Esophagus (tissue), 2 donors: ENCODE measurements around the gene TXNL1. TPM values are rescaled to one million over a fixed set of nuclear protein-coding genes. Genes with fewer than 3 reads are reported as not detected.

Experiments used
- H3K27ac ChIP-seq, 2 donors: one replicate each; pipeline ENCODE4 v1.5.1; 2013; ENCODE audit warnings: low read depth in 2 of 2, mild to moderate bottlenecking in 2 of 2, inconsistent platforms in 1 of 2, low read length in 1 of 2, moderate library complexity in 1 of 2
- H3K27me3 ChIP-seq, 2 donors: one replicate each; pipeline ENCODE4 v1.6.1; 2013; ENCODE audit warnings: low read length in 2 of 2, control low read depth in 1 of 2, mild to moderate bottlenecking in 1 of 2; ENCODE audit not compliant: insufficient read depth in 2 of 2, control insufficient read depth in 1 of 2
- H3K36me3 ChIP-seq, 2 donors: one replicate each; pipeline ENCODE4 v1.6.1; 2013; ENCODE audit warnings: low read length in 1 of 2; ENCODE audit not compliant: control insufficient read depth in 2 of 2, insufficient read depth in 2 of 2
- H3K4me1 ChIP-seq, 2 donors: one replicate each; pipeline ENCODE4 v1.6.1; 2013; ENCODE audit warnings: low read length in 1 of 2; ENCODE audit not compliant: control insufficient read depth in 2 of 2, insufficient read depth in 2 of 2
- H3K4me3 ChIP-seq, 2 donors: one replicate each; pipeline ENCODE4 v1.5.1; 2013; ENCODE audit warnings: low read length in 2 of 2, mild to moderate bottlenecking in 2 of 2, low read depth in 1 of 2, moderate library complexity in 1 of 2
- H3K9me3 ChIP-seq, 2 donors: one replicate each; pipeline ENCODE4 v1.6.1; 2013; ENCODE audit warnings: mild to moderate bottlenecking in 2 of 2, low read depth in 1 of 2, low read length in 1 of 2, moderate library complexity in 1 of 2; ENCODE audit not compliant: control insufficient read depth in 2 of 2, insufficient read depth in 1 of 2
- WGBS, 2 donors: extraction: QIAGEN DNeasy Blood & Tissue Kit; methylation state at CpG; one replicate each; pipeline ENCODE4 v1.1.7; 2013; 5-methylcytosine and 5-hydroxymethylcytosine counted together
- polyA plus RNA-seq, 2 donors: library from polyadenylated mRNA; stranded (reverse); fragments of 200-250 nt; gene quantifications; one replicate each; pipeline ENCODE4 v1.2.3, GENCODE V29; 2013
- donor health status: healthy with polysubstance abuse.
- donor health status: Bipolar disorder and iron deficiency.

TXNL1 gene
- polyA plus RNA-seq, 2 donors = 57.2 to 59.5 TPM

DNA sequence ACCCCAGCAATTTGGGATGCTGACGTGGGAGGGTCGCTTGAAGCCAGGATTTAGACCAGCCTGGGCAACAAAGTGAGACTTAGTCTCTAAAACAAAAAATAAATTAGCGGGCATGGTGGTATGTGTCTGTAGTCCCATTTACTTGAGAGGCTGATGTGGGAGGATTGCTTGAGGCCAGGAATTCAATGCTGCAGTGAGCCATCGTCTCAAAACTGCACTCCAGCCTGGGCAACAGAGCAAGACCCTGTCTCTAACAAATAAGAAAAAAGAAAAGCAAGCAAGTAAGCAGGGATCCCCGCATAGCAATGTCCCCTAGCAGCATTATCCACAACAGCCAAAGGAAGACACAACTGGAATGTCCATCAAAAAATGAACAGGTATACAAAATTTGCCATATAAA, 3.4 kb downstream of the TXNL1 start:
- H3K4me3 ChIP-seq = no peak overlapping the region
- 89 to 93% methylated on average over 5 of the region's 5 CpGs for WGBS, 2 donors
- H3K36me3 ChIP-seq = no peaks in the 10 kb centered on the region
- H3K27me3 ChIP-seq = no peaks in the 10 kb centered on the region
- H3K9me3 ChIP-seq = no peaks in the 10 kb centered on the region
- H3K4me1 ChIP-seq = no peaks in the 10 kb centered on the region
- H3K27ac ChIP-seq = no peak overlapping the region

DNA sequence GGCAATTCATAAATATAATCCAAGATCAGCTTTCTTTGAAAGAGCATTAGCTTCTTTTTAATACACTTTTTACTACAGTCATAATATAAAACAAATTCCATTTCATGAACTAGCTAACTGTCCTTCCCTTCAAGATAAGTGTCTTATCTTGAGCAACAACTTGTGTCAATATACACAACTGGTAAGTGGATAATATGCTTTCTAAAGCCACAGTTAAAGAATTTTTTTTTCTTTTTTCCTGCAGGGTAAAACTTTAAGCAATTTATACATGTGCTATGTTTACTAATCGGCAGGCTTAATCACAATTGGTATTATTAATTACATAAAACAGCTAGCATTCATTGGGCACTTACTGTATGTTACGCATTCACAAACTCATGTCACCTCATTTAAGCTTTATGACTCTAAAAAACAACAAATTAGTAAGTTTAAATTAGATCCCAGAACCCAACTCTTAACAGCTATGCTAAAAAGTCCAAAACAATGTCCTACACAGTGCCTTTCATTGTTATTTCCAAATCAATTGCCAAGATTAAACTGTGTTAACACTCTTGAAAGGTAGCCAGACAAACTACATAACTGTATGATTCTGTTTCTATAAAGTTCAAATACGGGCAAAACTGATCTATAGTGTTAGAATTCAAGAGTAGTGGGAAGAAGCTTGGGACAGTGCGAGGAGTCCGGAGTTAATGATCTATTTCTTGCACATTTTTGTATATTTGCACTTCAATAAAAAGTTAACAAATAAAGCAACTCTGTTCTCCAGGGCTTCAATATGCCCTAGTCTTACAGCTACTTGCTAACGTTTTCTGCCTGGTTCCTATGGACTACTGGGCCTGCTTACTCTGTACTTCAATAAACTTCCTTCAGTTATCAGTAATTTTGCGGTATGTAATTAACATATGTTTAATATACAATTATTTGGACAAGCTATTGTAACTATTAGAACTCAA, 6.0 kb downstream of the TXNL1 start:
- WGBS, 2 donors = 67 to 85% methylated on average over 7 of the region's 7 CpGs
- Histone ChIP-seq H3K9me3 (no peaks in the 10 kb centered on the region), H3K27ac (no peak overlapping the region), H3K4me3 (no peak overlapping the region), H3K36me3 (no peaks in the 10 kb centered on the region), H3K27me3 (no peaks in the 10 kb centered on the region), H3K4me1 (no peaks in the 10 kb centered on the region)

GRCh38 chr18:56627991-56628390, 10.4 kb downstream of the TXNL1 start:
- Histone ChIP-seq H3K27ac (no peak overlapping the region), H3K9me3 (no peaks in the 10 kb centered on the region), H3K27me3 (no peaks in the 10 kb centered on the region), H3K36me3 (no peaks in the 10 kb centered on the region), H3K4me3 (no peak overlapping the region), H3K4me1 (no peaks in the 10 kb centered on the region)
- WGBS, 2 donors = 66 to 81% methylated on average over 2 of the region's 2 CpGs

- H3K27ac ChIP-seq = no peak overlapping the region
- H3K9me3 ChIP-seq = no peaks in the 10 kb centered on the region
- no peaks in the 10 kb centered on the region for H3K4me1 ChIP-seq
- 61 to 82% methylated on average over 7 of the region's 7 CpGs for WGBS, 2 donors
- no peaks in the 10 kb centered on the region for H3K27me3 ChIP-seq
- H3K4me3 ChIP-seq = no peak overlapping the region
- H3K36me3 ChIP-seq = peaks cover 4 to 6% of the 10 kb centered on the region in 2 donors
Observed at GRCh38 chr18:56615738-56616520, 22.5 kb downstream of the TXNL1 start.

DNA sequence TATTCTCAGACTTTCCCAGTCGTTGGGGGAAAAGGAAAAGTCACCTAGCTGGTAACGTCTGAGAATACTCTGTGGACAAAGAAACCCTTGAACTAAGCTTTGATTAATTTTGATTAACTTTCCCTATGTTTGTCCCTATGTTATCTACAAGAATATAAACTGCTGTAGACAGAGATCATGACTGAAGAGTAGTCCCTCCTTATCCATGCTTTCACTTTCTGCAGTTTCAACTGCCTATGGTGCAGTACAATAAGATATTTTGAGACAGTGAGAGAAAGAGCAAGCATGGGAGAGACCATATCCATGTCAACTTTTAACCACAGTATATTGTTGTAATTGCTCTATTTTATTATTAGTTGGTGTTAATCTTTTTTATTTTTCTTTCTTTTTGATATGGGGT, 31.8 kb downstream of the TXNL1 start:
- H3K27me3 ChIP-seq = no peaks in the 10 kb centered on the region
- peaks cover 0 to 5% of the 10 kb centered on the region in 2 donors for H3K36me3 ChIP-seq
- H3K9me3 ChIP-seq = no peaks in the 10 kb centered on the region
- no peak overlapping the region for H3K27ac ChIP-seq
- WGBS, 2 donors = 88 to 95% methylated on average over 2 of the region's 2 CpGs
- no peaks in the 10 kb centered on the region for H3K4me1 ChIP-seq
- no peak overlapping the region for H3K4me3 ChIP-seq

DNA sequence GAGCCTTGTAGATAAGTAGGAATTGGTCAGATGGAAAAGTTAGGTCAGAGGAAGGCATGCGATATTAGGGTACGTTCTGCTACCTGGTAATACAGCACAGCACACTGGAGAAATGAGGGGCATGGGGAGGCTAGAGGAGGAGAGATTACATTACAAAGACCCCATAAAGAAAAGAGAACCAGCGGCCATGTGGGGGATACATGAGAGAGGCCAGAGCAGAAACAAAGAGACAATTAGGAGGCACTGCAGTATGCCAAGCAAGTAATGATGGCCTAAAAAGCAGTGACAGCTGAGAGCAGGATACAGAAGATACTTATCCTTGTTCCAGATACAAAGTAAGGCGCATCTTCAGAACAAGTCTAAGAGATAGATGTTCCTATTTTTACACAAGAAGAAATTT, 40.0 kb downstream of the TXNL1 start:
- Histone ChIP-seq H3K27me3 (no peaks in the 10 kb centered on the region), H3K9me3 (no peaks in the 10 kb centered on the region), H3K4me1 (no peaks in the 10 kb centered on the region), H3K27ac (no peak overlapping the region), H3K4me3 (no peak overlapping the region), H3K36me3 (no peaks in the 10 kb centered on the region)
- 89 to 93% methylated on average over 4 of the region's 4 CpGs for WGBS, 2 donors

GRCh38 chr18:56593906-56594305, 44.5 kb downstream of the TXNL1 start:
- WGBS, 2 donors = 77 to 87% methylated on average over 4 of the region's 4 CpGs
- Histone ChIP-seq H3K27me3 (no peaks in the 10 kb centered on the region), H3K36me3 (no peaks in the 10 kb centered on the region), H3K27ac (no peak overlapping the region), H3K9me3 (no peaks in the 10 kb centered on the region), H3K4me3 (no peak overlapping the region), H3K4me1 (no peaks in the 10 kb centered on the region)

DNA sequence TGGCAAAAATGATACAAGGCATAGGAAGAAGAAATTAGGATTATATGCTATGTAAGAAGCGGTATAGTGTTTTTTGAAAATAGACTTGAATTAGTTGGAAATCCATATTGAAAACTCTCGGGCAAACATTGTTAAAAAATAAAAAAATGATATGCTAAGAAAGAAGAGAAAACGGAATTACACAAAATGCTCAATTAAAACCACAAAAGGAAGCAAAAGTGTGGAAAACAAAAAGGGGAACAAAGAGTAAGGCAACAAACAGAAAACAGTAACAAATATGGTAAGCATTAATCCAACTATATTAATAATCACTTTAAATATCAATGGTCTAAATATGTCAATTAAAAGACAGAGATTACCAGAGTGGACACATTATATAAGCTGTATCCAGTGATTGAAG, 58.4 kb downstream of the TXNL1 start:
- Histone ChIP-seq H3K27ac (no peak overlapping the region), H3K9me3 (no peaks in the 10 kb centered on the region), H3K36me3 (no peaks in the 10 kb centered on the region), H3K4me3 (no peak overlapping the region), H3K27me3 (no peaks in the 10 kb centered on the region), H3K4me1 (no peaks in the 10 kb centered on the region)
- 66 to 74% methylated on average over 3 of the region's 3 CpGs for WGBS, 2 donors

GRCh38 chr18:56579451-56579850, 58.9 kb downstream of the TXNL1 start:
- no peak overlapping the region for H3K27ac ChIP-seq
- H3K4me1 ChIP-seq = no peaks in the 10 kb centered on the region
- no peaks in the 10 kb centered on the region for H3K36me3 ChIP-seq
- H3K27me3 ChIP-seq = no peaks in the 10 kb centered on the region
- no peaks in the 10 kb centered on the region for H3K9me3 ChIP-seq
- H3K4me3 ChIP-seq = no peak overlapping the region
